NCI-H2081 treated with DMSO at 0.1 percent for 48 hours (cell line): ENCODE results near the gene ITPR1.

ENCODE experiments used
- DNase-seq: peaks from one replicate; lab custom pipeline; 2025; lab: John Stamatoyannopoulos, UW

The ITPR1 gene

GRCh38 chr3:4782095-4782494, 288.9 kb downstream of the ITPR1 start:
- no peak for DNase-seq

GRCh38 chr3:4785551-4785950, 292.4 kb downstream of the ITPR1 start:
- DNase-seq: no peak

GRCh38 chr3:4786431-4786830, 293.3 kb downstream of the ITPR1 start:
- no peak for DNase-seq

- DNase-seq: no peak
Observed at GRCh38 chr3:4791358-4791757, 298.2 kb downstream of the ITPR1 start.

GRCh38 chr3:4793311-4793710, 300.2 kb downstream of the ITPR1 start:
- no peak for DNase-seq

- DNase-seq: no peak
Observed at GRCh38 chr3:4794331-4794730, 301.2 kb downstream of the ITPR1 start.

GRCh38 chr3:4794798-4795197, 301.6 kb downstream of the ITPR1 start:
- no peak for DNase-seq

GRCh38 chr3:4795905-4796304, 302.8 kb downstream of the ITPR1 start:
- no peak for DNase-seq

GRCh38 chr3:4797201-4797705, 304.1 kb downstream of the ITPR1 start:
- DNase-seq: no peak

- DNase-seq: no peak
Observed at GRCh38 chr3:4799266-4800256, 306.4 kb downstream of the ITPR1 start.

- no peak for DNase-seq
Observed at GRCh38 chr3:4800595-4800994, 307.4 kb downstream of the ITPR1 start.

GRCh38 chr3:4801892-4802291, 308.7 kb downstream of the ITPR1 start:
- DNase-seq: no peak

- no peak for DNase-seq
Observed at GRCh38 chr3:4802903-4803302, 309.8 kb downstream of the ITPR1 start.

GRCh38 chr3:4804161-4805058, 311.3 kb downstream of the ITPR1 start:
- no peak for DNase-seq

- DNase-seq: no peak
Observed at GRCh38 chr3:4805662-4806061, 312.5 kb downstream of the ITPR1 start.

GRCh38 chr3:4806535-4807108, 313.5 kb downstream of the ITPR1 start:
- no peak for DNase-seq

- DNase-seq: no peak
Observed at GRCh38 chr3:4807381-4808280, 314.5 kb downstream of the ITPR1 start.

- no peak for DNase-seq
Observed at GRCh38 chr3:4808637-4809036, 315.5 kb downstream of the ITPR1 start.

GRCh38 chr3:4809922-4810321, 316.8 kb downstream of the ITPR1 start:
- DNase-seq: no peak

GRCh38 chr3:4812591-4812990, 319.4 kb downstream of the ITPR1 start:
- no peak for DNase-seq

GRCh38 chr3:4813909-4814304, 320.8 kb downstream of the ITPR1 start:
- no peak for DNase-seq
